Activated CD4-positive, alpha-beta T cell treated with anti-CD3 and anti-CD28 coated beads, Interleukin-10, Interleukin-2, amounts not matched to agents 100 ng/mL and 50 ng/mL, durations not matched to agents 16 hours and 8 hours (primary cell): ENCODE measurements around the gene WDR75.

Experiments
- DNase-seq: peaks from one replicate; pipeline ENCODE4 v3.0.0-alpha.2; 2020

The WDR75 gene

DNA sequence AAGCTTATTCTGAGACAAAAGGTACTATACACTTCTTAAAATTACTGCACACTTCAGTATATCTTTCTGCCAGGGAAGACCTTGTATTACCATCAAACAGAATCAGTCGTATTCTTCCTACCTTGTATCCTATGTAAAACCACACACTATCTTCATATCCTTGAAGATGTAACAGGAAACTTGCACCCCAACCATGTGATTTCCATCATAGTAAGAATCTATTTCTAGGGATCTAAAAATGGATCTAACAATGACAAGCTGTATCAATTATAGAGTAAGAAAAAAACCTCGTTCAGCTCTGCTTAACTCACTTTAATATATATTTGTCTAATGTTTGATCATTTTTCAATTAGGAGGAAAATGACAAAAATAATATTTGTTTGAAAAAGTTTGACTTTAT lies 60.2 kb downstream of the WDR75 start:
- no peak for DNase-seq

DNA sequence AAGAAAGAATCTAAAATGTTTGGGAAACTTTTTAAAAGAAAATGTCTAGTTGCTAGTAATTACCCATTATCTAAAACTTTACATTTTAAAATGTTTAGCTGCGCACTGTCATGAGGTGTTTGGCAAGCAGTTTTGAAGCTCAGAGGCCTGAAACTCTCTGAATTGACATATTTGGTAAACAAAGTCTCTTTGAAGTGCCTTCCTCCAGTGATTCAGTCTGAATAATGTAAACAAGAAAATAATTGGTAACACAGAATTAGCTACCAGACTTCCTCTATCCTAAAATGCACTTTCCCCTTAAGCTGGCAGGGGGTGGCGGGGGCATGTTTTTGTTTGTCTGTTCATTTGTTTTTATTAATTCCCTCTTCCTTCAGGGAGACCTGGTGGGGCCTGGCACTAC lies 61.4 kb downstream of the WDR75 start:
- DNase-seq, result no peak

DNA sequence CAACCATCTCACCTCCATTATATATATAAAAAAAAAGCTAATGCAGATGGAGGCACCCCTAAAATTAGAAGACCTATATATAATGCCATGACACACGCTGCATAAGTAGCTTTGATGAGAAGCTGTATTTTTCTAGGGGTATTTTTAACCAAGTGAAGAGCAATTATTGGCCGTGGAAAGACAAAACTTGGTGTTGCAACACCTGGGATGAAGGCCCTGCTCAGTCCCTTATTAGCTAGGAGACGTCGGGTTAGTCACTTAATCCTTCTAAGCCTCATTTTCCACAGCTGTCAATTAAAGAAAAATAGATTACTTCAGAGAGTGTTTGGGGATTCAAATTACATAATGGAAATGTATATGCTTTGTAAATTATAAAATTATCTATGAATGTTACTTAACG lies 63.0 kb downstream of the WDR75 start:
- DNase-seq, result no peak

- no peak for DNase-seq
These were observed 64.2 kb downstream of the WDR75 start for GRCh38 chr2:189505492-189505891.

- peak; percentile 30 for DNase-seq
These were observed 65.3 kb downstream of the WDR75 start for GRCh38 chr2:189506514-189506976.

DNA sequence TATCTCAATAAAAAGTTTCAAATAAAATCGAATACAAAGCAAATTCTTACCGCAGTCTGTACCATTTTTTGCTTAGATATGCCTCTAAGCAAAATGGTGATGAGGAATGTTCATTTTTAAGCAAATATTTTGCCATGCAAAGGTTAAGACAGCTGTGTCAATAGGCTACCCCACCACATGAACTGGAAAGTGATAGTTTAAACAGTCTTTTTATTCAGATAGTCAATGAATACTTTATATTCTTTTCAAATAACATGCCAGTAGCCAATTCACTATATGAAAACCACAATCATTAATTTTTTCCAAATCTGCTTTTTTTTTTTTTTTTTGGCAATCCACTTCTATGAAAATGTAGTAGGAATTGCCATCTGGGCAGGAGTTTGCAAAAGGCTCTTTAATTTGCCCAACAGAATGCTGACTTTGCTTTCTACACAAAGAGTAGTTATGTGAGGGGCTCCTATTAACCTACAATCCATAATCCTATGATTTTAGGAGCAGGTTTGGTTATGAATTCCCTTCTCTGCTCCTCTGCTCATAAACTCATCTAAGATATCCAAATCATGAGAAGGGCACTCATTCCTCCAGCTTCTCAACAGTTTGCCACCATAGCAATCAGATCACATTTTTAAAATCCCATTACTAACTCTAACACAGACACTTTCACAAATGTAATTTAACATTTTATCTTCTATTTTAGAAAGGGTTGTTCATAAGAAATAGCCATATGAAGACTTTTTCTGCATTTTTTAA lies 70.1 kb downstream of the WDR75 start:
- DNase-seq, result no peak

GRCh38 chr2:189511960-189512319 lies 70.7 kb downstream of the WDR75 start:
- no peak for DNase-seq

GRCh38 chr2:189512879-189513278 lies 71.6 kb downstream of the WDR75 start:
- no peak for DNase-seq

DNA sequence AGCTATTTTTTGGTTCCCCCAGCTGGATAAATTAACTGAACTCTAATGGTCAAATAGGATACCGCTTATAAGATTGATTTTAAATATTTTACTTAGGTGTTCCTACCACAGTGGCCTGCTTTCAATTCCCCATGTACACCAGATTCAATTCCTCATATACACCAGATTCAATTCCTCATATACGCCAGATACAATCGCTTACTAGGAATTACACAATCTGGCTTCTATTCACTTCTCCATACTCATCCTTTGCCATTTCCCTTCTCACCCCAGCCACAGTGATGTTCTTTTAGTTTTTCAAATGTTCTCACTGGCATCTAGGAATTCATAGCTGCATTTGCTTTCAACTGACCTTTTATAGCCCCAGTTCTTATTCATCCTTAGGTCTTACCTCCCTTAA lies 72.8 kb downstream of the WDR75 start:
- DNase-seq, result no peak

GRCh38 chr2:189515264-189515663 lies 74.0 kb downstream of the WDR75 start:
- no peak for DNase-seq

GRCh38 chr2:189516546-189516945 lies 75.3 kb downstream of the WDR75 start:
- no peak for DNase-seq

DNA sequence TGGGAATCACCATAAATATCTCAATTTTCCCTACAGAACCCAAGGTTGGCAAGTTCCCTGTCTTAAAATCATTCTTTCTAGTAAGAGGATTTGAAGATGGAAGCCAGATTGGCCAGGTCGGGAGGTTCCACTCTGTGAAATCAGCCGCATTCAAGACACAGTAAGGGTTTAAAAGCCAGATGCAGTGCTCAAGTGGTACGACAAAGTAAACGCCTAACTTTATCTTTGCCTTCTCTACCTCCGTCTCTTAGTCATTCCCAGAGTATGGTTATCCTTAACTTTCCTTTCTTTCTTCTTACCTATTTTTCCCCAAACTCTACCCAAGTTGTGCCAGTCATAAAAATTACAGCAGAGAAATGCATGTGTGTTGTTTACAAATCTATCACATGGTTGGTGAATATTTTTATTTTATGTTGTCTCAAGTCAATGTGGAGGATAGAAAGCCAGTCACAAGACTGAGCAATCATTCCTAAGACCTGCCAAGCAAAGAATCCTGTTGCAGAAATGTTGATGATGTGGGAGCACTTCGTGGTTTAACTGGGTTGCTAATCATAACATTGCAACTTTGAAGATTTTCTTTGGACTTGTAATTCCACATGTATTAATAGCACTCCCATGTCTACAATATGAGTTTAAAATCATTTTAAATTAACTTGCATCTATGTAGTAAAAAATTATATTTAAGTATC lies 76.7 kb downstream of the WDR75 start:
- no peak for DNase-seq

DNA sequence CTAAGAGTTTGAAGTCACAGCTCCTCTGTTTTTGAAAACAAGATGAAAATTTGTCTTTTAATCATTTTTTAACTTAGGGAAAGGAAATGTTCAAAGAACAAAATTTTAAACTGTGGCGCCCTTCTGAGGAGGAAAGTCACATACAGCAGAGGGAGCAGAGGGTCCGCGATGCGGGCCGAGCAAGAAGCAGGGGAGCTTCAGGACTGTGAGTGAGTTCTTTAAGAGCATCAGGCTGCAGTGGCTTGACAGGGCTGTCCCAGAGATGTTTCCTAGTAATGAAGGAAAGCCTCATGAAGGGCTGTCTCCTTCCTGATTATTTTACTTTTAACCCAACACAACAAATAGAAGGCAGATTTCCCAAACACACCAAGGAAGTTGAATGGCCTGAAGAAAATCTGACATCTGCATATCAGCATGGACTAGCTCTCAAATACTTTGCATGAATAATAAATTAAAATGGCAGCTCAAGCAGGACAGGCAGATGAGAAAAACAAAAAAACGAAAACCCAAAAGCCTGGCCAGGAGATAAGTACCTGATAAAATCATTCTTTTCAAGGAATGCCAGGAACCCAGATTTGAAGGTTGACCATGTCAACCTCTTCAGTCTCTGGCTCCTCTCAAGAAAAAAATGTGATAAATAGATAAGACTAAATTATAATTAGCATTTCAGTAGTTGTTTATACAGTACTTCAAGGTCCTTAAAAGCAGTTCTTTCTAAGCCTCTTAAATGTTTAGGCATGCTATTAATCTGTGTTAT lies 78.5 kb downstream of the WDR75 start:
- DNase-seq, result no peak

DNA sequence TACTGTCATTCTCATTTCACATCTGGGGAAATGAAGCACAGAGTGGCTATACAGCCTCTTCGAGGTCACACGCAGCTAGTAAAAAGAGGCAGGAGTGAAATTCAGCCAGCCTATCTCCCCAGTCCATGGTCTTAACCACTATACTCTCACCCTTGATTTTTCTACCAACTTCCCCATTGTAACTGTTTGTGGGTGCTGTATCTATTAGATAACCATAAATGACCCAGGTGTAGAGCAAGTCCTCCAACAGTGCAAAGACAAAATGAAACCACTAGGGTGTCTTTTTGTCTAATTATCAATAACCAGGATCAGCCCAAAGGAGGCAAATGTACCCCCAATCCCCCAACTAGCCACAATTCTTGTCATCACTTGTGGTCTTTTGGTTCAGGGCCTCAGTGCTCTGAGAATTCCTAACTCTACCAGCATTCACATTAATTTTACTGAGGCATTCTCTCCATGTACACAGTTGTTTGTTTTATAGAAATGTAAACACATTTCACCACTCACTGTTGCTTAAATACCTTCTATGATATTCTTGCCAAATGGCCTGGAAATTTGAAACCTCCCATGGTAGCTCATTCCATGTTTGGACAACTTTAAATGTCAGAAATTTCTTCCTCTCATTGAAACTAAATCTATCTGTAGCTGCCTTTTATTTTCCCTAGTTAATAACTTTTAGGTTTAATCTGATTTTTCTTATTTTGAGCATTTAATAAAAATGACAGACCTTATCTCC lies 80.6 kb downstream of the WDR75 start:
- DNase-seq, result no peak

DNA sequence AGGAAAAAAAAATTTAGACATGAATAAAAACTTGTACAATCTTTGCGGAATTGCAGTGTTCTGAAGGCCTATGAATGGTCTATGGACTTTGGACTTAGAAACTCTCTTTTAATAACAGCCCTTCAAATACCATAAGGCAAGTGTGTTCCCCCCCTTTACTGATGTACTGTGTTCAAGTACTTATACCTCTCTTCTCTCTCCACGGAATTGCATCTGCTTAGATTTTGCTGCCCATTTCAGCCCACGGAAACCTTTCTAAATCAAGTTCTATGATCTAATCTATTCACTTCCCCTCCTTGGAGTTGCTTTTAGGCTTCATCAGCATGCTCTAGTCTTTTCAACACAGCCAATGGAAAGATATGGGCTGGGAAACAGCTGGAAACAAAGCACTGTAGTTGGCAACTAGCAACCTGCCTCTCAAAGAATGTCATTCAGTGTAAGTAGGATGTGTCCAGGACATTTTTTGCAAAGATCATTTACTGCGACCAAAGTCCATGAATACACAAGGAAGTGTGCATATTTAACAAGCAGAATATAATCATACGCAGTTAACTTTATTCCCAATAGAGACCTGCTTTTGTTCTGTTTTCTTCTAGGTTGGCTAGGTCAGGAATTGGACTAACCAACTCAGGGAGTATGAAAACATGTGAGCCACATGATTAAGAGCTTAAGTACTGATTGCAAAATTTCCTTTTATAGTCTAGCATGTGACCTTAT lies 81.3 kb downstream of the WDR75 start:
- DNase-seq, result no peak

- no peak for DNase-seq
These were observed 83.5 kb downstream of the WDR75 start for GRCh38 chr2:189524746-189525145.
